ENCODE data around the gene FAM81B.

FAM81B gene

DNA sequence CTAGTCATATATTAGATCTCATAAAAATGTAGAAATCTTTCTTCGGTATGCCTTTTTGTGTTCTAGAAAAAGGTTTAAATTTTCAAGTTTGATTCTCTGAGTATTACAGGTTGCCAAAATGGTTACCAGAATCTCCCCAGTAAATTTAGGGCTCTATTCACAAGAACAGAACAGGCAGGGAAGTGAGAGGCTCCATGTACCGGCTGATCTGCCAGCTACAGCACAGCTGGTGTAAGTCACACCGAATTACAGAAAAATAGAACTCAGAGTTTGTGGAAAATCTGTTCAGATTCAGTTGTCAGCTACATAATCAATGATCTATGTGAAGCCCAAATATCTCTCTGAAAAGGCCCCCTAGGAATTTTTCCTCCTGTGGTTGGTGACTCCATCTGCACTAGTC lies 10.5 kb downstream of the FAM81B start:
- DNase-seq (ENCODE audit: low read depth in 1 of 2, low spot score in 1 of 2), result no peak

DNA sequence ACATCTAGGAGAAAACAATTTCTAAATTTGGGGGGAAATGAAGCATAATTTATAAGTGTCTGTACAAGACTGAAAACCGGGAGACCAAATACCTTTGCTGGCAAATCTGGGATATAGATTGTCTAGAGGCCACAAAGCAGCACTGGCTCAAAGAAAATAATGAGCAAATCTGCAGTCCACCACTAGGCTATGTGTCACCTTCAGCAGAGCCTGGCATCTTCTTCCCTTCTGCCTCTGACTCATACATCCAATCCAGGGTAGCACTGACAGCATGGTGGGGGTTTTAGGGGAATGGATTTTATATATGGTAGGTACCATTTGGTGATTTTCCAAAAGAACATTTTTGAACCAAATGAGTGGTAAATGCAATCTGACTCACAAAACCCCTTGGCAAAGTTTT lies 12.8 kb downstream of the FAM81B start:
- no peak for DNase-seq (ENCODE audit: low read depth in 1 of 2, low spot score in 1 of 2)

DNA sequence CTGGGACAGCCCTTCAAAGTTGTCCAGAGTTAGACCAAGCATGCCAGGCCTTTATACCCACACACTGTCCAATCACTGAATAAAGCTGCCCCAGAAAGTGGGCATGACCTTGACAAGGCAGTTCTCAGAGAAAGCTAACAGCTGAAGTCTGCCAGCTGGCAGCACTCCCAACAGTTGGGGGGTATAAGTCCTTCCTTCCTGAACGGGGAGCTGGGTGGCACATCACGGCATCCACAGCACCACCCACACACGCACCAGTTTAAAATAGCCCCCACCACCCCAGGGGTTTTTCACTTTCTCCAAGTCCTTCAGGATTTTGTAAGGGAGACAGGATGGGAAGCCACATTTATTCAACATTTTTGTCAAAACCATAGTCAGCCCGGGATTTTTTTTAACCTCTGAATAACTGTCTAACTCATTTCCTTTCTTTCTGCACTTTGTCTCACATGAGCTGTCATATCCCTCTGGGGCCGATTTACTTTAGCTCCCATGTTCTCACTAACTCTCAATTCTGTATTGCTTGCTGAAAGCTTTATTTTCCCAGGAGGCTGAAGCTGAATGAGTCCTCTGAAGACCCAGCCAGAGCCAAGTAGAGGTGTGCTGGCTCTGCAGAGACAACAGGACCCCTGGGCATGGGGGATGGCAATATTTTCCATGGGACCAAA lies 15.4 kb downstream of the FAM81B start:
- DNase-seq (ENCODE audit: low read depth in 1 of 2, low spot score in 1 of 2), result no peak

DNA sequence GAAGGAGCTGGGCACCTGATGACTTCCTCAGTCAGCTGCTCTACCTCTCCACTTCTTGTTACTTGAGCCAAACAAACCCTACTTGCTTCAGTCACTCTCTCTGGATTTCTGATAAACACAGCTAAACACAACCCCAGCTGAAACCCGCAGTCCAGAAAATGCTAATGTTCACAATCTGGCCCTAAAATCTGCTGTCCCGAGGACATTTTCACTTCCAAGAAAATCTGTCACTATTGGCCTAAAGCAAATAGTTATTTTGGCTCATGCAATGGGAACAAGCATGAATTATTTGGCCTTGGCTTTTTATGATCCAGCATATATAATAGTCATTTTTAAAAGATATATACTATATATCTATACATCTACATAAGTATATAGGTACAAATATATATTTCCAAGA lies 19.1 kb downstream of the FAM81B start:
- no peak for DNase-seq (ENCODE audit: low read depth in 1 of 2, low spot score in 1 of 2)

DNA sequence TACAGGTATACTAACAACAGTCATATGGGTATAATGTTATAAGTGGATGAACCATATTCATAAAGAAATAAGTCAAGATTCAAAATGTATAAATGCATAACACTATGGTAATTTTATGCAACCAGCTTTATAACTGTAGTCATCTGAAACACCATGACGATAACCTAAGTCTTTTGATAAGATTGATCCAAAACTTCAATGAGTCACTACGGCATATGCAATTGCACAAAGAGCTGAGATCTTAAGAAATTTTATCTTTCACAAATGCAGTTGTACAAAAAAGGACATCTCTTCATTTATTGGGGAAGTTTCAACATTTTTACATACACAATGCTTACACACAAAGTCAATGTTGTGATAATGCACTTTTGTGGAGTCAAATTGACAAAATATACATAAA lies 20.3 kb downstream of the FAM81B start:
- DNase-seq (ENCODE audit: low read depth in 1 of 2, low spot score in 1 of 2), result no peak

DNA sequence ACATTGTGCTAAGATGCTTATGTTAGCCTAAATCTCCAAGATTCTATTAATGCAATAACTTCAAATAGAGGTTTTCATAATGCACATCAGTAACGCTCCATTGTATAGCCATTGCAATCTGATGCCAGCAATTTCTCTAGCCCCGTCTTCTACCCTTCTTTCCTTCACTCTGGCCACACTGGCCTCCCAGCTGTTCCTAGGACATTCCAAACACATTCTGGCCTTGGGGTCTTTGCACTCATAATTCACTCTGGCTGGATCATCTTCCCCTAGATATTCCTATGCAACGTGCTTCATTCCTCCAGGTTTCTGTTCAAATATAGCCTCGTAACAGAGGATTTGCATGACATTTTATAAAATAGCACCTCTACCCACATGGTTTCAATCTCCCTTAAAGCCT lies 23.3 kb downstream of the FAM81B start:
- DNase-seq (ENCODE audit: low read depth in 1 of 2, low spot score in 1 of 2), result no peak

DNA sequence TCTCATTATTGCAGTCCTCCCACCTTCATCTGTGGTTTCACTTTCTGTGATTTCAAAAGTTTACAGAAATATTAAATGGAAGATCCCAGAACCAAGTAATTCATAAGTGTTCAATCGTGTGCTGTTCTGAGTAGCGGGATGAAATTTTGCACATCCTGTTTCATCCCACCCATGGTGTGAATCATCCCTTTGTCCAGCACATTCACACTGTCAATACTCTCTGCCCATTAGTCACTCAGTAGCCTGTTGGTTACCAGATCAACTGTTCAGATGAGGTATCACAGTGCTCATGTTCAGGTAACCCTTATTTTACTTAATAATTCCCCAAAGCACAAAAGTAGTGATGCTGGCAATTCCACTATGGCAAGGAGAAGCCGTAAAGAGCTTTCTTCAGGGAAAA lies 26.8 kb downstream of the FAM81B start:
- no peak for DNase-seq (ENCODE audit: low read depth in 1 of 2, low spot score in 1 of 2)

DNA sequence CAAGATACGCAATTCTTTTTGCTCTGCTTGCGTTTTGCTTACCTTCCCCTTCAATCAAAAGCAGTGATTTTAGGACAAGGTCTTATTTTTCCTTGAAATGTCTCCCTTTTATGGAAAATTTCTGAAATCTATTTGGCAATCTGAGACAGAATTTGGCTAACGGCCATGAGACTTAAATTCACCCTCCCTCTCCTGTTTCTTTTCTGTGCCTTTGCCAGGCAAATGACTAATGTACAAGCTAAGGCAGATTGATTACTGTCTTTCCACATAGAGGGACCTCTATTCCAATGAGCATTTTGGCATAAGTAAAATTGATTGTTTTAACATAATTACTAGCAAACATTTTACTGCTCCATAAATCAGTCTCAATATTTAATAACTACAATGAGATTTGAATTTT lies 31.7 kb downstream of the FAM81B start:
- DNase-seq (ENCODE audit: low read depth in 1 of 2, low spot score in 1 of 2), result no peak

DNA sequence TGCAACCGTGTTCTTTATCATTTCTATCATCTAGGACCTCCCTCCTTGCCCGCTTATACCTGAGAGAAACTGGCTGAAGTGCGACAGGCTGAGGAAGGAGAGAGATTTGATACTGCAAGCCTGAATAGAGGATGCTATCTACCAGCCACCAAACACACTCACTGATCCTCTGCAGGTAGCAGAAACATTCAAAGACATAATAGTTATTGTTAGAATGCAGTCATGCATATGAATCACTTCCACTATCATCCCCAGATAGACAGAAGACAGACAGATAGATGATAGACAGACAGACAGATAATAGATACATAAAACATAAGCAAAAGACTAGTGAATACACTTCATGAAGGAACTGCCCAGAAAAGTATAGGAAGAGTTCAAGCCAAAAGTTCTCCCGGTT lies 32.9 kb downstream of the FAM81B start:
- DNase-seq (ENCODE audit: low read depth in 1 of 2, low spot score in 1 of 2), result no peak

DNA sequence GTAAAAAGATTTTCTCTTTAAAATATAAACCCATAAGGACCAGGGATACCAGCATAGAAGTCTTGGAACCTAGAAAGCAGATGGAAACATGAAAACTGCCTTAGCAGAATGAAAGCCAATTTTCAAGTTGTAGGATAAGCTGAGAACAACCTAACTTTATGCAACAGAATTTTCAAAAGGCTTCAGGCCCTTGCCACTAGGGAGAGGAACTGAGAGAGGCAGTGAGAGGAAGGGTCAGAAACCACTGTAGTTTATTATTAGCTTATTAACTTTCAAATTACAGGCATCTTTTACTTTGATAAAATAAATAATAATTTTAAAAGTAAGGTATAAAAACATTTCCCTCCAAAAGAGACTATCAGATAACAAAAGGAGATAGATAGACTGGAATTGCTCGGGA lies 33.4 kb downstream of the FAM81B start:
- no peak for DNase-seq (ENCODE audit: low read depth in 1 of 2, low spot score in 1 of 2)

DNA sequence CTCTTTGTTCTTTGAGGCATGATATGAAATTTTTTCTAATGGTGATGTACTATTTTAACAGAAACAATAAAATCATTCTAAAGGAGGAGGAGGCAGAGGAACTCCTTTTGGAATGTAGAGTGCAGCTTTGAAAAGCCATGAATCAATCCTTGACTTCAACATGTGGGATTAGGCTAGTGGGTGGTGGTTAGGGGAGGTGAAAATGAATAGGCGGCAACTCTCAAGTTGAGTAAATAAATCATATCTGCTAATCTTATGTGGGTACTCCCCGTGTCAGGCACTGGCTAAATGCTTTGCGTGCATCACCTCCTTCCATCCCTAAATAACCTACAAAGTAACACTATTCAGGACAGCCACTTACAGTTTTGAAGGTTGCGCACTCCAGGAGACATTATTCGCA lies 35.1 kb downstream of the FAM81B start:
- no peak for DNase-seq (ENCODE audit: low read depth in 1 of 2, low spot score in 1 of 2)

DNA sequence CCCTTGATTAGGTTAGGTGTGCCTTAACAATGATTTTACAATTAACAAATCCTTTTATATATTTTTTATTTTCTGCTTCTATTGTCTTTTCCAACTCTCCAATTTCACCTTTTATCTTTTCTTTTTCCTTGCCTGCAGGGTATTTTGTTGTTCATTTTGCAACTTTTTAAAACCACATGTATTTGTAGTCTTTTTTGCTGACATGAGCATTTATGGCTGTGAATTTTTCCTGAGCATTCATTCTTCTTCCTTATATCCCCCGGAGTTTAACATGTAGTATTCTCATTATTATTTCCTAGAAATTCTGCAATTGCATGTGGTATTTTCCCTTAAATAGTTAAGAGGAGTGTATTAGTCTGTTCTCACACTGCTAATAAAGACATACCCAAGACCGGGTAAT lies 41.6 kb downstream of the FAM81B start:
- DNase-seq (ENCODE audit: low read depth in 1 of 2, low spot score in 1 of 2), result no peak

DNA sequence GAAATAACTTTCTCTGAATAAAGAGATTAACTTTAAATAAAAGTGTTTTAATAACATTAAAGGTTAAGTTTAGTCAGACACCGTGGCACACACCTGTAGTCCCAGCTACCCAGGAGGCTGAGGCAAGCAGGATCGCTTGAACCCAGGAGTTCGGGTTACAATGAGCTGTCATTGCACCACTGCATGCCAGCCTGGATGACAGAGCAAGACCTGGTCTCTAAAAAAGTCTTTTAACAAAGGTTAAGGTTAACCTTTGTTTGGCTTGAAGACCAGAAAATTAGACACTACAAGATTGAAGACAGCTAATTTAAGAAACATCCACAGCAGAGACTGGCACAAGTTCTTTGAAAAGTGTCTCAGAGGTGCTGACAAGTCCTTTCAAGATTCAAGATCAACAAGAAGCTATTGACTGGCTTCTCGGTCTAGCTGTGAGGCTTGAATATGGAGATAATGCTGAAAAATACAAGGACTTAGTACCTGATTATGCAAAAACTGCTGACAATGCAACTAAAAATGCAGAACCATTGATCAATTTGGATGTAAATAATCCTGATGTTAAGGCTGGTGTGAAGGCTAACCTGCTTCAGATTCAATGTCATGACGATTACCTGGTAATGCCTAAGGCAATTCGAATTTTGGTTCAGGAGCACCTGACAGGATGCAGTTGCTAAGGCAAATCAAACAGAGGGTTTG lies 48.8 kb downstream of the FAM81B start:
- DNase-seq (ENCODE audit: low read depth in 1 of 2, low spot score in 1 of 2), result no peak

DNA sequence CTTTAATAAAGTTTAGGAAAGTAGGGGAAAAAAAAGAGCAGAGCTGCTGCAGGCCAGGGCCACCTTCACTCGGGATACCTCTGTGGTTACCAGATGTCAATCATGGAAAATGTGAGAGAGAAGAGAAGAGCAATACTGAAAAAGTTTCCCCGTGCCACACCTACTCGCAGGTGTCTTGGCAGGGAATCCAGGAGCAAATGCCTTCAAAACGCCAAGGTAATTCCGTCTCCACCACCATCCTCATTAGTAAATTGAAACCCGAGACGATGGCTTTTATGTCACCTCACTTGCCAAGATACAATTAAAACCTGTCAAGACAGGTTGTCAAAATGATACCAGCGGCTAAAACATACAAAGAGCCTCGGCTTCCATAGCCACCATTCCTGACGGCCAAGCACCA lies 49.7 kb downstream of the FAM81B start:
- DNase-seq (ENCODE audit: low read depth in 1 of 2, low spot score in 1 of 2), result no peak

DNA sequence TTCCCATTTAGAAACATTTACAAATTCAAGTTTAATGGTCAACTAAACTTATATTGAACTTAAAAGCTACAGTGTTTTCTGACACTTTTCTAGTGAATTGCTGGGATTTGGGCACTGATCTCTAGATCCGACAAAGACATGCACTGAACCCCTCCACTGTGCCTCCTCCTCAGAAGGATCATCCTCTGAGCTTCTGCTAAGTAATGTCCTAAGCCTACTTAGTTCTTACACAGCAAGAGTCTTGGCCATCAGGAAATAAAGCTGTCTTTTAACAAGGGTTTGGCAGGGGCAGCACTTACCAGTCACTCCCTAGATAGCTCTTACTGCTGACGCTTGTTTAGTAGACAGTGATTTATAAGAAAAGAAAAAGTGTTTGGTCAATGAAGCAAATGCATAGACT lies 50.5 kb downstream of the FAM81B start:
- no peak for DNase-seq (ENCODE audit: low read depth in 1 of 2, low spot score in 1 of 2)

DNA sequence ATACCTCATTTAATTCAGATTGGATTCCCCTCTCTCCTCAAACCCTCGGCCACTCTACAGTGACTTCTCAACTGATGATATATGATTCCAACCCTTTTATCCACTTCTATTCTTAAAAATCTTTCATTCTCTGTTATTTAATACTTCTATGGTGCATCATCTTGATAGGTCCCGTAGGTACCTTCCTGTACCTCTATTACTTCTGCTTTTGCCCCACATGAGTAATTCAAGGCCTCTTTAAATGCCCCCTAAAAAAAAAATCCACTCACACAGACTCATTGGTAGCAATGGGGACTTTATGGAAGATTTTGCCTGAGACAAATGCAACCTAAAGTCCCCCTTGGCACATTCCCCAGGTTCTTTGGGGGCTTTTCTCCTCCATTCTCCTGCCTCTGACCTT lies 54.3 kb downstream of the FAM81B start:
- no peak for DNase-seq (ENCODE audit: low read depth in 1 of 2, low spot score in 1 of 2)

DNA sequence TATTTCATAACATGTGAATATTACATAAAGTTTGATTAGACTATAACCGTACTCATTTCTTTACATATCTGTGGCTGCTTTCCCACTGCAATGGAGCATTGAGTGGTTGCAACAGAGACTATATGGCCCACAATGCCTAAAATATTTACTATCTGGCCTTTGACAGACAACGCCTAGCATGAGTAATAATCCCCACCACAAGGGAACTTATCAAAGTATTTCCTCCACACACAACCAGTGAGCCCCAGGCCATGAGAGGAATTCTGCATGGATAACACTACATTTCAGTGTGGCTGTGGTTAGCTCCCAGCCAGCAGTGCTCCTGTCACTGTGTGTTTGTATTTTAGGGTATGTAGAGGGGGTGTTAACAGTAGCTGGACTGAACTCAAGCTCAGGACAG lies 54.8 kb downstream of the FAM81B start:
- no peak for DNase-seq (ENCODE audit: low read depth in 1 of 2, low spot score in 1 of 2)

DNA sequence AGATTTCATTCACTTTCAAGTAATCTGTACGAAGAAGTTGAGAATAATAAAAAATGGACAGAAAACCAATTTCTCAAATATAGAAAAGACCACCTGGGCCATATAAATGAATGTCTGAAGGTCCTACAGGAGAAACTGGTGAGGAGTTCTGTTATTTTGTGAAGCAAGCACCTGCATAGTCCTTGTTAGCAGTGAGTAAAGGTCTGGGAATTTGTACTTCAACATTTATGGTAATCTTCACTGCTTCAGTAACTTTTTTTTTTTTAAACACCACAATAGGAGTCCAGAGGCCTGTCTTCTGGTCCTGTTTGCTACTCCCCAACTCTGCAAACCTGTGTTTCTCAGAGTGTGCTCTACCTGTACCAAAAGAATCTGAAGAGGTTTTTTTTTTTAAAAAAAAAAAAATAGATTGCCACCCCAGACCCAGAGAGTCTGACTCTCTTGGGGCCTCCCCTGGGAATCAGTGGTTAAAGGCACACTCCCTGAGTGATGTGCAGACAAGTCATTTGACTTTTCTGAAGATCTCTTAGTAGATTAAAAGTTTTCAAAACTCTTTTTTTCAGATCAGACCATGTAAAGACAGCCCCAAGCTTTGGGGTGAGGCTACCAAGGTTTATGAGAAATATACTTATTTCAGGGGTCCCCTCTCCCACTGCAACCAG lies 55.5 kb downstream of the FAM81B start:
- DNase-seq (ENCODE audit: low read depth in 1 of 2, low spot score in 1 of 2), result no peak

DNA sequence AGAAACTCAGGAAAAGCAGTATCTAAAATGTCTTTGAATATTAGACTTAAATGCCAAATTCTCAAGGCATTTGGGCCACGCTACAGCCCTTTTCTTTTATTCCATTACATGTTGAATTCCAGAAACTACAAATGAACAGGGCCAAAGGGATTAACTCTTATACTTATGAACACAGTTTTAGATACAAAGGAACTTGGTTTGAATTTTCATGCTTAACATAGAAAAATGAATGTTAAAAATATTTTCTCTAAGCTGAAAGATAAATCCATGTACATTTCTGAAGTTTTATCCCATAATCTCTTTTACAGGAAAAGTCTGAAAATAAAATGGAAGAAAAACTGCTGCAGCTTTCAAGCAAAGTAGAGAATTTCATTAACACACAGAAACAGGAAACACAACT lies 56.8 kb downstream of the FAM81B start:
- DNase-seq (ENCODE audit: low read depth in 1 of 2, low spot score in 1 of 2), result no peak

DNA sequence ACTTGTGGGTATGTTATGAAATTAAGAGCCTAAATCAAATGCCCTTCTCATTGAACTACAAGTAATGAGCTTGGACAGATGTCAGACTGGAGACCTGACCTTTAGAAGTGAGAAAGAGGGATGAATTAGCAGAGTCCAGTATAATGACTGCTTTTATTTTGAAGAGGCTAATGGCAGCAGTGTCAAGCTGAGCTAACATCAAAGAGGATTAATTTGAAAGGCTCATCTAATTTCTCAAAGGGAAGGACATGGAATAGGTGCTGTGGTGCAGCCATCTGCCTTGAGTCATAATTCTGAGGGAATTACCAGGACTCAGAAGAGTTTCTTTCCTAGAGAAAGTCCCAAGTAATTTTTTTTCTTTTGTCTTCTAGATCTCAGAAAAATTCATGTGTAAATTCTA lies 57.6 kb downstream of the FAM81B start:
- DNase-seq (ENCODE audit: low read depth in 1 of 2, low spot score in 1 of 2), result no peak

DNA sequence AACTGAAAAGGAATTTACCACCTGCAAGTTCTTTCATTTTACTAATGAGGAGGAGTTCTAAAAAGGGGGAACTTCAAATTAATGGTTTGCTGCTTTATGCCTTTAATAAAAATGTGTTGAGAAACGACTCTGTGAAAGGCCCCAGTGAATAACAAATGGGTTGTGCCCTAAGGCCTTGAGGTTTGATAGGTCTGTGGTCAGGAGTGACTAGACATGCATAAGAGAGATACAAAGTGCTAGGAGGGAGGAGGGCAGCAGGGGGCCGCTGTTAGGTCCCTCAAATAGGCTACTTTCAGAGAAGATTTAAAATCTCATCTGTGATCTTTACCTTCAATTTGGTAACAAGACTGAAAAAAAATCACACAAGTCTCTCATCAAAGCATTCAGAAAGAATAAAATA lies 58.3 kb downstream of the FAM81B start:
- no peak for DNase-seq (ENCODE audit: low read depth in 1 of 2, low spot score in 1 of 2)

DNA sequence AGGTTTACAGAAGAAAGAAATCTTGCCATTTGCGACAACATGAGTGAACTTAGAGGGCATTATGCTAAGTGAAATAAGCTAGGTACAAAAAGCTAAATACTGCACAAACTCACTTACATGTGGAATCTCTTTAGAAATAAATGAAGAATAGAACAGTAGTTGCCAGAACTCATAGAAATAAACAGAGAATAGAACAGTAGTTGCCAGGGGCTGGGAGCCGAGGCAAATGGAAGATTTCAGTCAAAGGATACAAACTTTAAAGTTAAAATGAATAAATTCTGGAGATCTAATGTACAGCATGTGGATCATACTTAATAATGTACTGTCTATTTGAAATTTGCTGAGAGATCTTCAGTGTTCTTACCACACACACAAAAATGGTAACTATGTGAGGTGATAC lies 63.4 kb downstream of the FAM81B start:
- no peak for DNase-seq (ENCODE audit: low read depth in 1 of 2, low spot score in 1 of 2)

DNA sequence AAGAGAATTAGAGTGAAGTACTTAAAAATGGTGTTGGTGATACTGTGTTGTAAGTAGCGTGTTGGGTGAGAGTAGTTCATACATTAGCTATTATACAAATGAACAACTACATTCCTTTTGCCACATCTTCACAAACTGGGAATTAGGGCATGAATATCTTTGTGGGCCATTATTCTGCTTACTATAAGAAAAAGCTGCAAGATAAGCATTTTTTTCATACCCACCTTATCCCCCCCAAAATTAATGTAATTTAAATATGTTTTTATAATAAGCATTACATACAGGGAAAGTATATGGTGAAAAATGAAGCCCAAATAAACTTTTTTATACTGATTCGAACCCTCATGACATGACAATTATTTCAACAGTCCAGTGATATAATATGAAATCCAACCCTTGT lies 69.5 kb downstream of the FAM81B start:
- no peak for DNase-seq (ENCODE audit: low read depth in 1 of 2, low spot score in 1 of 2)
